SK-N-SH treated with all-trans-retinoic acid at 6 μM for 48 hours (cell line): ENCODE measurements around the gene ATRN.

Source experiments
- ATAC-seq: fragments of 200-7000 bp; cut with Tn5 transposase; 3 replicates; pipeline ENCODE4 v1.9.1; 2020; ENCODE audit warnings: mild to moderate bottlenecking, moderate library complexity
- ARNTL ChIP-seq: fragments of 450-650 bp; formaldehyde crosslinking; IDR thresholded peaks from 2 replicates; pipeline ENCODE4 v1.5.0; 2020; ENCODE audit warnings: low read depth, mild to moderate bottlenecking, moderate library complexity, borderline replicate concordance
- BACH2 ChIP-seq: fragments of 250-450 bp; sonication (Bioruptor Pico); IDR thresholded peaks from 2 replicates; pipeline ENCODE4 v1.9.0; 2021; ENCODE audit warnings: mild to moderate bottlenecking, borderline replicate concordance
- CSDC2 ChIP-seq: fragments of 250-450 bp; sonication (Bioruptor Pico); IDR thresholded peaks from 2 replicates; pipeline ENCODE4 v1.5.0; 2020; ENCODE audit warnings: mild to moderate bottlenecking, moderate library complexity
- GLIS3 ChIP-seq: fragments of 250-450 bp; sonication (Bioruptor Pico); IDR thresholded peaks from 2 replicates; pipeline ENCODE4 v1.5.0; 2020; ENCODE audit warnings: mild to moderate bottlenecking, moderate library complexity
- ISL1 ChIP-seq: fragments of 250-450 bp; sonication (Bioruptor Pico); IDR thresholded peaks from 2 replicates; pipeline ENCODE4 v2.1.2; 2022; ENCODE audit warnings: mild to moderate bottlenecking, moderate library complexity
- OSR1 ChIP-seq: fragments of 250-450 bp; sonication (Bioruptor Pico); IDR thresholded peaks from 2 replicates; pipeline ENCODE4 v1.8.0; 2022; ENCODE audit warnings: moderate library complexity, mild to moderate bottlenecking, inconsistent platforms
- PPARA ChIP-seq: fragments of 250-450 bp; sonication (Bioruptor Pico); IDR thresholded peaks from 2 replicates; pipeline ENCODE4 v1.5.0; 2020; ENCODE audit warnings: mild to moderate bottlenecking, borderline replicate concordance
- RARB ChIP-seq: fragments of 250-450 bp; sonication (Bioruptor Pico); IDR thresholded peaks from 2 replicates; pipeline ENCODE4 v1.8.0; 2021; ENCODE audit warnings: mild to moderate bottlenecking, moderate library complexity
- SNAI2 ChIP-seq: fragments of 250-450 bp; sonication (Bioruptor Pico); IDR thresholded peaks from 2 replicates; pipeline ENCODE4 v1.5.0; 2020; ENCODE audit warnings: mild to moderate bottlenecking, moderate library complexity
- TCF4 ChIP-seq: fragments of 250-450 bp; sonication (Bioruptor Pico); IDR thresholded peaks from 2 replicates; pipeline ENCODE4 v1.8.0; 2021; ENCODE audit warnings: mild to moderate bottlenecking, moderate library complexity, borderline replicate concordance
- TOX ChIP-seq: fragments of 250-450 bp; sonication (Bioruptor Pico); IDR thresholded peaks from 2 replicates; pipeline ENCODE4 v1.8.0; 2021; ENCODE audit warnings: mild to moderate bottlenecking, moderate library complexity, borderline replicate concordance
- ZC3H10 ChIP-seq: fragments of 250-450 bp; sonication (Bioruptor Pico); IDR thresholded peaks from 2 replicates; pipeline ENCODE4 v1.5.1; 2021; ENCODE audit warnings: mild to moderate bottlenecking, moderate library complexity
- ZFP30 ChIP-seq: fragments of 450-650 bp; formaldehyde crosslinking; IDR thresholded peaks from 2 replicates; pipeline ENCODE4 v1.5.0; 2022; ENCODE audit warnings: mild to moderate bottlenecking, moderate library complexity
- ZNF565 ChIP-seq: fragments of 450-650 bp; formaldehyde crosslinking; conservative IDR thresholded peaks from 2 replicates; pipeline ENCODE4 v1.5.0; 2020; ENCODE audit warnings: low read depth, mild to moderate bottlenecking, moderate library complexity
- ZNF70 ChIP-seq: fragments of 450-650 bp; formaldehyde crosslinking; IDR thresholded peaks from 2 replicates; pipeline ENCODE4 v1.5.0; 2020; ENCODE audit warnings: mild to moderate bottlenecking, moderate library complexity
- ZNF8 ChIP-seq: fragments of 450-650 bp; formaldehyde crosslinking; IDR thresholded peaks from 2 replicates; pipeline ENCODE4 v1.5.0; 2020; ENCODE audit warnings: mild to moderate bottlenecking, moderate library complexity
- TF ChIP-seq, protein P1 (sequence below): fragments of 250-450 bp; sonication (Bioruptor Pico); IDR thresholded peaks from 2 replicates; pipeline ENCODE4 v1.5.0; 2020; ENCODE audit warnings: mild to moderate bottlenecking, moderate library complexity
- TF ChIP-seq, protein P2 (sequence below): fragments of 250-450 bp; sonication (Bioruptor Pico); IDR thresholded peaks from 2 replicates; pipeline ENCODE4 v1.8.0; 2020; ENCODE audit warnings: mild to moderate bottlenecking, moderate library complexity, borderline replicate concordance
- TF ChIP-seq, protein P3 (sequence below): fragments of 250-450 bp; sonication (Bioruptor Pico); IDR thresholded peaks from 2 replicates; pipeline ENCODE4 v1.5.1; 2020; ENCODE audit warnings: low read depth, mild to moderate bottlenecking, moderate library complexity
- TF ChIP-seq, protein P4 (sequence below): fragments of 250-450 bp; sonication (Bioruptor Pico); IDR thresholded peaks from 2 replicates; pipeline ENCODE4 v1.8.0; 2021; ENCODE audit warnings: low read depth, mild to moderate bottlenecking, moderate library complexity, borderline replicate concordance
- TF ChIP-seq, protein P5 (sequence below): fragments of 250-450 bp; sonication (Bioruptor Pico); IDR thresholded peaks from 2 replicates; pipeline ENCODE4 v1.5.1; 2021; ENCODE audit warnings: mild to moderate bottlenecking, moderate library complexity

Gene ATRN

DNA sequence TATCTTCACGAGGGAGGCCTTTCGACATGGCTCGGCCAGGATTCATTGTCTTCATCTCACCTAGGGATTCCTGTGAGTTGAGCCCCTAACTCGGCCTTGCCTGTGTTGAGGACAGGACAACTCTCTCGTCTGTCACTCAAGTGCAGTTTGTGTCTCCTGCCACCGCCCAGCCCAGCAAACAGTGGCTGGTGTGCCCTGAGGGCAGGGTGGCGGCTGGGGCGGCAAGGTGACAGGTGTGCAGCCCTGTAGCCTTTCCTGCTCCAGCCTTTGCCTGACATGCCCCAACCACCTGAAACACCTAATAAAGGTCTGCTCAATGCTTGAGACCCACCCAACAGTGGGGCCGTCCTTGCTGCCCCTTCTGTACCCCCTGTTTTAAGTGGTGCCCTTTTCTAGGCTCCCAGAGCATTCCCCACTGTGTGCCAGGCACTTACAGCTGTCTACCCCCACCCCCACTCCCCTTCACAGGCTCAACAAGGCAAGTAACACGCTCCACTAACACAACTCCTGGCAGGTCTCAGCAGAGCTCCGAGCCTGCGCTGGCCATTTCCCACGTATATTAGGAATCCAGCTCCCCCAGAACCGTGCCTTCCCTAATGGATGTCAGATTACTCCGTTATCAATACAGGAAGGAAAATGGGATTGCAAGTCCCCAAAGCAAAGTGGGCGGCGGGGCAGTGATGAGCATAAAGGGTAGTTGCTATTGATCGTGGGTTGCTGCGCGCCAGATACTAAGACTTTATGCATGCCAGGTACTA lies 174.7 kb downstream of the ATRN start:
- no peak for ATAC-seq
- TF ChIP-seq, protein P1, sequence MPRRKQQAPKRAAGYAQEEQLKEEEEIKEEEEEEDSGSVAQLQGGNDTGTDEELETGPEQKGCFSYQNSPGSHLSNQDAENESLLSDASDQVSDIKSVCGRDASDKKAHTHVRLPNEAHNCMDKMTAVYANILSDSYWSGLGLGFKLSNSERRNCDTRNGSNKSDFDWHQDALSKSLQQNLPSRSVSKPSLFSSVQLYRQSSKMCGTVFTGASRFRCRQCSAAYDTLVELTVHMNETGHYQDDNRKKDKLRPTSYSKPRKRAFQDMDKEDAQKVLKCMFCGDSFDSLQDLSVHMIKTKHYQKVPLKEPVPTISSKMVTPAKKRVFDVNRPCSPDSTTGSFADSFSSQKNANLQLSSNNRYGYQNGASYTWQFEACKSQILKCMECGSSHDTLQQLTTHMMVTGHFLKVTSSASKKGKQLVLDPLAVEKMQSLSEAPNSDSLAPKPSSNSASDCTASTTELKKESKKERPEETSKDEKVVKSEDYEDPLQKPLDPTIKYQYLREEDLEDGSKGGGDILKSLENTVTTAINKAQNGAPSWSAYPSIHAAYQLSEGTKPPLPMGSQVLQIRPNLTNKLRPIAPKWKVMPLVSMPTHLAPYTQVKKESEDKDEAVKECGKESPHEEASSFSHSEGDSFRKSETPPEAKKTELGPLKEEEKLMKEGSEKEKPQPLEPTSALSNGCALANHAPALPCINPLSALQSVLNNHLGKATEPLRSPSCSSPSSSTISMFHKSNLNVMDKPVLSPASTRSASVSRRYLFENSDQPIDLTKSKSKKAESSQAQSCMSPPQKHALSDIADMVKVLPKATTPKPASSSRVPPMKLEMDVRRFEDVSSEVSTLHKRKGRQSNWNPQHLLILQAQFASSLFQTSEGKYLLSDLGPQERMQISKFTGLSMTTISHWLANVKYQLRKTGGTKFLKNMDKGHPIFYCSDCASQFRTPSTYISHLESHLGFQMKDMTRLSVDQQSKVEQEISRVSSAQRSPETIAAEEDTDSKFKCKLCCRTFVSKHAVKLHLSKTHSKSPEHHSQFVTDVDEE (CRISPR knock-in tag) = no peak
- TF ChIP-seq ZC3H10 (no peak), OSR1 (CRISPR knock-in tag) (no peak), ZNF70 (no peak), ISL1 (CRISPR knock-in tag) (no peak), TCF4 (no peak), PPARA (CRISPR knock-in tag) (no peak), ZNF8 (CRISPR knock-in tag) (no peak), CSDC2 (CRISPR knock-in tag) (no peak)
- TF ChIP-seq, protein P2, sequence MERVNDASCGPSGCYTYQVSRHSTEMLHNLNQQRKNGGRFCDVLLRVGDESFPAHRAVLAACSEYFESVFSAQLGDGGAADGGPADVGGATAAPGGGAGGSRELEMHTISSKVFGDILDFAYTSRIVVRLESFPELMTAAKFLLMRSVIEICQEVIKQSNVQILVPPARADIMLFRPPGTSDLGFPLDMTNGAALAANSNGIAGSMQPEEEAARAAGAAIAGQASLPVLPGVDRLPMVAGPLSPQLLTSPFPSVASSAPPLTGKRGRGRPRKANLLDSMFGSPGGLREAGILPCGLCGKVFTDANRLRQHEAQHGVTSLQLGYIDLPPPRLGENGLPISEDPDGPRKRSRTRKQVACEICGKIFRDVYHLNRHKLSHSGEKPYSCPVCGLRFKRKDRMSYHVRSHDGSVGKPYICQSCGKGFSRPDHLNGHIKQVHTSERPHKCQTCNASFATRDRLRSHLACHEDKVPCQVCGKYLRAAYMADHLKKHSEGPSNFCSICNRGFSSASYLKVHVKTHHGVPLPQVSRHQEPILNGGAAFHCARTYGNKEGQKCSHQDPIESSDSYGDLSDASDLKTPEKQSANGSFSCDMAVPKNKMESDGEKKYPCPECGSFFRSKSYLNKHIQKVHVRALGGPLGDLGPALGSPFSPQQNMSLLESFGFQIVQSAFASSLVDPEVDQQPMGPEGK (CRISPR knock-in tag) = no peak
- TF ChIP-seq, protein P3, sequence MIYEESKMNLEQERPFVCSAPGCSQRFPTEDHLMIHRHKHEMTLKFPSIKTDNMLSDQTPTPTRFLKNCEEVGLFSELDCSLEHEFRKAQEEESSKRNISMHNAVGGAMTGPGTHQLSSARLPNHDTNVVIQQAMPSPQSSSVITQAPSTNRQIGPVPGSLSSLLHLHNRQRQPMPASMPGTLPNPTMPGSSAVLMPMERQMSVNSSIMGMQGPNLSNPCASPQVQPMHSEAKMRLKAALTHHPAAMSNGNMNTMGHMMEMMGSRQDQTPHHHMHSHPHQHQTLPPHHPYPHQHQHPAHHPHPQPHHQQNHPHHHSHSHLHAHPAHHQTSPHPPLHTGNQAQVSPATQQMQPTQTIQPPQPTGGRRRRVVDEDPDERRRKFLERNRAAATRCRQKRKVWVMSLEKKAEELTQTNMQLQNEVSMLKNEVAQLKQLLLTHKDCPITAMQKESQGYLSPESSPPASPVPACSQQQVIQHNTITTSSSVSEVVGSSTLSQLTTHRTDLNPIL = no peak
- TF ChIP-seq, all 23 proteins: peak for 0

DNA sequence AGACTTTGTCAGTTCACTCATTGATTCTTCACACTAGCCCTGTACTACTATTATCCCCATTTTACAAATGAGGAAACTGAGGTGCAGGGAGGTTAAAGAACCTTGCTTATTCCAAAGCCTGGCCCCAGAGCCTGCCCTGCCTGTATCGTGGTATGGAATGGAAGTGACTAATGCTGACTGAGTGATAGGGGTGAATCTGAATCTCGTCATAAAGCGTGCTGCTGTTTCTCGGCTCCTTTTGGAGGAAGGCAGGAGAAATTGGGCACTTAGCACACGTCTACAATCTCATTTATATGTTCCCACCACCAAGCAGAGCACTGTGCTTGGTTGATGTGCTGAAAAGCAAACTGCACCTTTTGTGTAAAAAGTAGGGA lies 175.2 kb downstream of the ATRN start:
- no peak for ATAC-seq
- TF ChIP-seq RARB (CRISPR knock-in tag) (no peak), ZNF70 (no peak), BACH2 (no peak), ISL1 (CRISPR knock-in tag) (no peak)
- TF ChIP-seq, protein P4, sequence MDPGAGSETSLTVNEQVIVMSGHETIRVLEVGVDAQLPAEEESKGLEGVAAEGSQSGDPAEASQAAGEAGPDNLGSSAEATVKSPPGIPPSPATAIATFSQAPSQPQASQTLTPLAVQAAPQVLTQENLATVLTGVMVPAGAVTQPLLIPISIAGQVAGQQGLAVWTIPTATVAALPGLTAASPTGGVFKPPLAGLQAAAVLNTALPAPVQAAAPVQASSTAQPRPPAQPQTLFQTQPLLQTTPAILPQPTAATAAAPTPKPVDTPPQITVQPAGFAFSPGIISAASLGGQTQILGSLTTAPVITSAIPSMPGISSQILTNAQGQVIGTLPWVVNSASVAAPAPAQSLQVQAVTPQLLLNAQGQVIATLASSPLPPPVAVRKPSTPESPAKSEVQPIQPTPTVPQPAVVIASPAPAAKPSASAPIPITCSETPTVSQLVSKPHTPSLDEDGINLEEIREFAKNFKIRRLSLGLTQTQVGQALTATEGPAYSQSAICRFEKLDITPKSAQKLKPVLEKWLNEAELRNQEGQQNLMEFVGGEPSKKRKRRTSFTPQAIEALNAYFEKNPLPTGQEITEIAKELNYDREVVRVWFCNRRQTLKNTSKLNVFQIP = no peak
- TF ChIP-seq, all 23 proteins: peak for 0

DNA sequence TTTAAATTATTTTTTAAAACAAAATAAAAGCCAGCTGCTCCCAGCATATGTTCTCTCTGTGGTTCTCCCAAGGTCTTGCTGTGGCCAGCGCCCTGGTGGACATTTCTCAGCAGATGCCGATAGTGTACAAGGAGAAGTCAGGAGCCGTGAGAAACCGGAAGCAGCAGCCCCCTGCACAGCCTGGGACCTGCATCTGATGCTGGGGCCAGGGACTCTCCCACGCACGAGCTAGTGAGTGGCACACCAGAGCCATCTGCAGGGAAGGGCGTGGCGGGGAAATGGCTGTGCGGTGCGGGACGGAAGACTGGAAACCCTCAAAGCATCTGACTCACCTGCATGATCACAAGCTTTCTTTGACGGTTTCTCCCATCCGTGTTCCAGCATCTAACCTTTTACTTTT lies 175.8 kb downstream of the ATRN start:
- ATAC-seq = no peak

DNA sequence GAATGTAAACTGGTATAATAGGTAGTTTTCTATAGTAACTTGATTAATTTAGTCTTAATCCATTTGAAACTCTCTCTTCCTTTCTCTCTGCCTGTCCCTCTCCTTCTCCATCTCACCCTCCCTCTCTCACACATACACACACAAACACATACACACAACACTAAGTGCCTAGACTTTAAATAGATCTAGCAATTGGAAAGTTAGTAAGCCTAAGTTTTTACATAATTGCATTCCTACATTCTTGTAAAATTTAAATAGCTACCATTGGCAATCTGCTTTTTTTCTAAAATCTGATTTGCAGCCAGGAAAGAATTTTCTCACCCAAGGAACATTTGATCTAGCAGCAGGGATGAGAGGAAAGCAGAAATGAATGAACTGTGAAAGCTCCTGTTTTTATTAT lies 176.7 kb downstream of the ATRN start:
- TF ChIP-seq ZNF8 (CRISPR knock-in tag) (no peak), GLIS3 (CRISPR knock-in tag) (no peak), RARB (CRISPR knock-in tag) (no peak), BACH2 (no peak), TCF4 (no peak)
- TF ChIP-seq, protein P5, sequence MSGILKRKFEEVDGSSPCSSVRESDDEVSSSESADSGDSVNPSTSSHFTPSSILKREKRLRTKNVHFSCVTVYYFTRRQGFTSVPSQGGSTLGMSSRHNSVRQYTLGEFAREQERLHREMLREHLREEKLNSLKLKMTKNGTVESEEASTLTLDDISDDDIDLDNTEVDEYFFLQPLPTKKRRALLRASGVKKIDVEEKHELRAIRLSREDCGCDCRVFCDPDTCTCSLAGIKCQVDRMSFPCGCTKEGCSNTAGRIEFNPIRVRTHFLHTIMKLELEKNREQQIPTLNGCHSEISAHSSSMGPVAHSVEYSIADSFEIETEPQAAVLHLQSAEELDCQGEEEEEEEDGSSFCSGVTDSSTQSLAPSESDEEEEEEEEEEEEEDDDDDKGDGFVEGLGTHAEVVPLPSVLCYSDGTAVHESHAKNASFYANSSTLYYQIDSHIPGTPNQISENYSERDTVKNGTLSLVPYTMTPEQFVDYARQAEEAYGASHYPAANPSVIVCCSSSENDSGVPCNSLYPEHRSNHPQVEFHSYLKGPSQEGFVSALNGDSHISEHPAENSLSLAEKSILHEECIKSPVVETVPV = no peak
- ATAC-seq = no peak

More for the DNA sequence above, 175.8 kb downstream of the ATRN start:
- no peak for TF ChIP-seq SNAI2 (CRISPR knock-in tag)

DNA sequence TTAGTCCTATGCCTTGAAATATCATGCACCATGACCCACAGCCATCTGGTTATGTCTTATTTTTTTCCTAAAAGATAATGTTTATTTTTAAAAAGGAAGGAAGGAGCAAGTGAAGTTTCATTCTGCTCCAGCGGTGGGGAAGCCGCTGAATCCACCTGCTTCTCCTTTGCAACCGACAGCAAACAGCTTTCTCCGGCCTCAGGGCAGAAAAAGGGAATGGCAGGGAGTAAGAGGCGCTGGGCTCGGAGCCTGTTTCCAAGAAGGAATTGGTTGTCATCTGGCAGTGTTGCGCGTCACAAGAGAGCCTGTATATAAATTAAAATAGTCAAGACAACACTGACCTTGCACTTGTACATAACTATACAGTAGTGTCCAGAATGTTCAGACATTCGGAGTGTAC lies 178.1 kb downstream of the ATRN start:
- TF ChIP-seq ZNF565 (CRISPR knock-in tag) (no peak), ISL1 (CRISPR knock-in tag) (no peak), GLIS3 (CRISPR knock-in tag) (no peak), ZNF8 (CRISPR knock-in tag) (no peak), ARNTL (CRISPR knock-in tag) (no peak), BACH2 (no peak), ZFP30 (no peak), TOX (CRISPR knock-in tag) (no peak), ZNF70 (no peak), CSDC2 (CRISPR knock-in tag) (no peak), RARB (CRISPR knock-in tag) (no peak), PPARA (CRISPR knock-in tag) (no peak), ZC3H10 (no peak)
- TF ChIP-seq, protein P5 = no peak
- TF ChIP-seq, protein P4 = no peak
- ATAC-seq = no peak
